Pons (tissue), 1 donor: ENCODE data around the gene SPDYE1.
"Not testable (repeated sequence)": the region's sequence is repeated elsewhere in the genome, so short reads cannot be mapped to it uniquely, and the experiment has no call there.

Source experiments
- DNase-seq: peaks from one replicate; pipeline ENCODE4 v3.0.0-alpha.2; 2016; ENCODE audit warnings: low spot score

SPDYE1 gene

DNA sequence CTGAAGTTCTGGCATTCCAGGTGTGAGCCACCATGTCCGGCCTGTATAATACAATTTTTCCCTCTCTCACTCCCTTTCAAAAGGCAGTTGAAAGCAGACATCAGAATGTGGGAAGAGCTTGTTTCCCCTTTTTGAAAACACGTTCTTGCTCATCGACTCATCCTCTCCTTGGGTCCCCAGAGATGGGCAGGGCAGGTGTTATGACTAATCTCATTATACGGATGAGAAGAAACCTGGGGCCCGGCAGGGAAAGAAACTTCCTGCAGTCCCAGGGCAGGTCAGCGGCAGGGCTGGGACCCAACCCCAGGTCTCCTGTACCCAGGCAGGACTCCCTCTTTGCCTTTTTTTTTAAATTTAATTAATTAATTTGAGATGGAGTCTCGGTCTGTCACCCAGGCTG lies 4.8 kb upstream of the SPDYE1 start:
- not testable (repeated sequence) for DNase-seq

DNA sequence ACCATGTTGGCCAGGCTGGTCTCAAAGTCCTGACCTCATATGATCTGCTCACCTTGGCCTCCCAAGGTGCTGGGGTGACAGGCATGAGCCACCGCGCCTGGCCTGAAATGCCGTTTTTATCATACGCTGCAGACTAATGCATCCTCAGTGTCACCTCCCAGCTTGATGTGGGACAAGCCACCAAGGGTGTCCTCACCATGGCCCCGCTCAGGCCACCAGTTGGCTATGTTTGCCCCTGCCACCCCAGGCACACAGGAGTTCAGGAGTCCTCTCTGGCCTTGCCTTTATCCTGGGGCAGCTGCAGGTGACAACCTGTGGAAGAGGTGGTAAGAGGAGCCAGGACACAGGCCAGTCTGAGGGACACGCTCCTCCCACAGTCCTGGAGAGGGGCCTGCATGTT lies 3.0 kb upstream of the SPDYE1 start:
- not testable (repeated sequence) for DNase-seq

DNA sequence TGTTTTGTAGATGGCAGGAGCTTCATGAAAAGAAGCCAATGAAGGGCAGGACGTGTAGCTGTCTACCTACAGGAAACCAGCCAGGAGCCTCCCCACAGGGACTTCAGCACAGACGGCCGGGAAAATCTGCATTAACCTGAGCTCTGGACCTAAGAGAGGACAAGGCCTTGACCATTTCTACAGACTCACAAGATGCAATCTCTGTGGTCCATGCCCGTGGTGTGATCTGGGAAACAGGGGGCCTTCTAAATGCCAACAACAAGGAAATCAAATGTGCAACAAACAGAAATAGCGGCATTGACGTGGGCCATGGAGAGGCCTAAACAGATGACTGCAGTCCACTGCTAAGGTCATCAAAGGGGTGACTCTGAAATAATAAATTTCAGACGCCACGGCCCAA lies 14.4 kb downstream of the SPDYE1 start:
- not testable (repeated sequence) for DNase-seq

DNA sequence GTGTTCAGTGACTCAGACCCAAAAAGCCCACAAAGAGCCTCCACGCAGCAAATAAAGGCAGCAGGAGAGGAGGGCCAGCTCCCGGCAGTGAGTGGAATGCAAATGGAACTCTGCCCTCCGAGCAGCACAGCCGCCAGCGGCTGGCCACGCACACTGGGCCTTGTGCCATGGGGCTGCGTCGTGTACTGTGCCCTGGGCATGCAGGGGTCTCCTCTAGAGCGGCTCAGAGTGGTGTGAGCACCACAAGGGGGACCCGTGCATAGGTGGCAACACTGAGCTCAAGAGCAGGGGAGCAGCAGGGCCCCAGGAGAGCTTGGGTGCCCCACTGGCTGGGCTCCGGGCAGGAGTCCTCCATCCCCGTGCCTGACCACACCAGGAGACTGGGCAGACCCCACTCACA lies 17.4 kb downstream of the SPDYE1 start:
- DNase-seq, result not testable (repeated sequence)

DNA sequence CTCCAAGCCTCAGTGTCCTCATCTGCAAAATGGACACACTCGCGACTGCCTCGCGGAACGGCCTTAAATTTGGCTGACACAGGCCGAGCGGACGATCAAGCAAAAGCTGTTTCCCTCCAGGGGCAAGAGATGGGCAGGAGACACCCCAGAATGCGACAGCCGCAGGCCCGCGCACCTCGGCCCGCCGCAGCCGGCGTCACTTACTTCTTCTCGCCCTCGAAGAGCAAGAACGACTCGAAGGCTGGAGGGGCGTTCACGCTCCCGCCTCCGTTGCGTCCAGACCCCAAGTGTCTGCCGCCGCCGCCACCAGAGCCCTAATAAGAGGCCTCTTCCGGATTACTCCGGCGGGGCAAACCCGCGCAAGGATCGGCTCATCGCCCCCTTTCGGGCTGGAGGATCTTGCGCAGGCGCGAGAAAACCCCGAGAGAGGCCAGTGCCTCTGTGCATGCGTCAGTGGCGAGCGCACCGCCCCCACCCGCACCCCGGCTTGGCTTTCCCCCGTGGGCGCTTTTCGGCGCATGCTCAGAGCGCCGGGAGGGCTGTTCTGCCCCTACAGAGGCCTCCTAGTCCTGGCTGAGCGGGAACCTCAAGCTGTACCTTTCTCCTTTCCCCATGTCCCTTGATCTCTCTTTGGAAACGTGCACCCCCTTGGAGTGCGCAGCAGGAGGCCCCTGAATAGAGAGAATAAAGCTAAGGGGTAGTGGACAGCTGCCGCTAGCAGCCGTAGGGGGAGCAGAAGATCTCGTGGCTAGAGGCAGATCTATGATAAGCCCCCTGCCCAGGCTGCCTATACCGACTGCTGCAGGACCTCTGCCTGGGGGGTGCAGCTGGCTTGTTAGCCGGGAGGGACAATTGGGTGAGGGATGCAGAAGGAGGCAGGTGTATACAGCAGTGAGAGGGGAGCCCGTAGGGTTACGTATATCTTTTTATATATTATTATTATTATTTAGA lies 21.4 kb downstream of the SPDYE1 start:
- peak; percentile 94 for DNase-seq

DNA sequence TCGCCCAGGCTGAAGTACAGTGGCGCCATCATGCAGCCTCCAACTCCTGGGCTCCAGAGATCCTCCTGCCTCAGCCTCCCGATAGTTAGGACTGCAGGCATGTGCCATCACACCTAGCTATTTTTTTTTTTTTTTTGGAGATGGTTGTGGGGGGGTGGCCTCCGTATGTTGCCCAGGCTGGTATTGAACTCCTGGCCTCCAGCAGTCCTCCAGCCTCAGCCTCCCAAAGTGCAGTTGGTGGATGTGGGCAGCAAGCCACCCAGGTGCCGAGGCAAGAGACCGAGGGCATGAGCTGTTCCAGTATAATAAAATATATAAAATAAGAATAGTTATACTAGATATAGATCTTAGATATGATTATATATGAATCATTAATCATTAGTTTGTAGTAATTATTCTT lies 22.1 kb downstream of the SPDYE1 start:
- DNase-seq, result not testable (repeated sequence)

DNA sequence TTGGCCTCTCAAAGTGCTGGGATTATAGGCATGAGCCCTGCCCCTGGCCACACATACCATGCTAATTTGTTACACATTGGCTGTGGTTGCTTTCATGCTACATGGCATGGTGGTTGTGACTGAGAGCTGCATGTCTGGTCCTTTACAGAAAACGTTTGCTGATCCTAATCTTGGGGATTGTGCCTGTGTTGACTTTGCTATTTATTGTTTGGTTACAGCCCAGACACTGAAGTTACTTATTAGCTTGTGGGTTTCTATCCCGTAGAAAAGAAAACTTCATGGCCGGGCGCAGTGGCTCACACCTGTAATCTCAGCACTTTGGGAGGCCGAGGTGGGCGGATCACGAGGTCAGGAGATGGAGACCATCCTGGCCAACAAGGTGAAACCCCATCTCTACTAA lies 24.4 kb downstream of the SPDYE1 start:
- DNase-seq, result not testable (repeated sequence)

DNA sequence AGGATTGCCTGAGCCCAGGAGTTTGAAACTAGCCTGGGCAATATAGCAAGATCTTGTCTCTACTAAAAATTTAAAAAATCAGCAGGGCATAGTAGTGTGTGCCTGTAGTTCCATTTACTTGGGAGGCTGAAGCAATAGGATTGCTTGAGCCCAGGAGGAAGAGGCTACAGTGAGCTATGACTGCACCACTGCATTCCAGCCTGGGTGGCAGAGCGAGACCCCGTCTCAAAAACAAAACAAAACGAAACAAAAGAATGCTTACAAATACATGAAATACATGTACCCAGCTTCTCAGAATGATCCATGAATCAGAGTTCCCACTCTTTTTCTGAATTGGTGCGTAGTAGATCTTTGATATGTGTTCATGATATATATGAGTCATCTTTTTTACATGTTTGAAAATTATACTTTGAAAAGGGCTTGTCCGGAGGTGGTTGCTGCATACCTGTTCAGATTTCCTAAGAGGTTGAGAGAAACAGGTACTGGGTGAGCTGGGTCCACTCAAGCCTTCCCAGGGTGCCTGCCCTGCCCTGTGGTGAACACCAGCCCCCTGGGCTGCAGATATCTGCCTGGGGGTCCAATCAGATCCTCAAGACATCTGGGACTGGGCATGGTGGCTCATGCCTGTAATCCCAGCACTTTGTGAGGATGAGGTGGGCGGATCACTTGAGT lies 25.2 kb downstream of the SPDYE1 start:
- not testable (repeated sequence) for DNase-seq

DNA sequence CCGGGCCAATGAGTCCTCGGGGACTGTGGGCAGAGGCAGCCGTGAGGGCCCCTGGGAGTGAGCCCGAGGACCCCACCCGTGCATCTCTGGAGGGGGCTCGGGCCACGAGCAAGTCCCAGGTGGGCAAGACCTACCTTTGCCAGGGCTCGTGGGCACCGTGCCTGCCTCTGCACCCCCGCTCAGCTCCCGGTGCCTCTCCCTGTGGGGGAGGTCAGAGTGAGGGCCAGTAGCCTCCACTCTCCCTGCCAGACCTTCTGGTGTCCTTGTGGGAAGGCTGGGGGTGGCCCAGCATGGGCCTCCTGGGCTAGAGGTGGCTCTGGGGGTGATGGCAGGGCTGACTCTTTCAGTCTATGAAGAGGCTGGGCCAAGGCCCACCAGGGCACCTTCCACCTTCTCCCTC lies 31.7 kb downstream of the SPDYE1 start:
- not testable (repeated sequence) for DNase-seq

DNA sequence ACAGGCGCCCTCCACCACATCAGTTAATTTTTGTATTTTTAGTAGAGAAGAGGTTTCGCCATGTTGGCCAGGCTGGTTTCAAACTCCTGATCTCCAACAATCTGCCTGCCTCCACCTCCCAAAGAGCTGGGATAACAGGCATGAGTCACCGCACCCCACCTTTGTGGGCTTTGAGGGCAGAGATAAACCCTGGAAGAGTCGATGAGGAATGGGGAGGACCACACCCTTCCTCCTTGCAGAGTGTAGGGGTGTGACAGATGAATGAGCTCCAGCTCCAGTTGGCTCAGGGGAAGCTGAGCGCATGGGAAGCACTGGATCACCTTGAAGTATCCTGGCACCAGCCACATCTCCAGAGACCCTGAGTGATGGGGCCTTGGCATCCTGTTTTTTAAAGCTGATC lies 32.3 kb downstream of the SPDYE1 start:
- DNase-seq, result not testable (repeated sequence)

DNA sequence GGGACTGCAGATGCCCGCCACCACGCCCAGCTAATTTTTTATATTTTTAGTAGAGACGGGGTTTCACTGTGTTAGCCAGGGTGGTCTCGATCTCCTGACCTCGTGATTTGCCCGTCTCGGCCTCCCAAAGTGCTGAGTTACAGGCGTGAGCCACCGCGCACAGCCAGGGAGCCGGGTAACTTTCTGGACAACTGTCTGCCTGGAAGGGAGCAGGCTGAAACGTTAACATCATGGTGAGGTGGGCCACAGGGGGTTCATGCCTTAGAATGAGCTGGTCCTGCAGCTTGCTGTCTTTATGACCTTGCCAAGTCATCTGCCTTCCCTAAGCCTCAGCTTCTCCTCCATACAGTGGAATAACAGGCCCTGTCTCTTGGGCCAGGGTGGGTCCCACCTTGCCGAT lies 33.6 kb downstream of the SPDYE1 start:
- not testable (repeated sequence) for DNase-seq

DNA sequence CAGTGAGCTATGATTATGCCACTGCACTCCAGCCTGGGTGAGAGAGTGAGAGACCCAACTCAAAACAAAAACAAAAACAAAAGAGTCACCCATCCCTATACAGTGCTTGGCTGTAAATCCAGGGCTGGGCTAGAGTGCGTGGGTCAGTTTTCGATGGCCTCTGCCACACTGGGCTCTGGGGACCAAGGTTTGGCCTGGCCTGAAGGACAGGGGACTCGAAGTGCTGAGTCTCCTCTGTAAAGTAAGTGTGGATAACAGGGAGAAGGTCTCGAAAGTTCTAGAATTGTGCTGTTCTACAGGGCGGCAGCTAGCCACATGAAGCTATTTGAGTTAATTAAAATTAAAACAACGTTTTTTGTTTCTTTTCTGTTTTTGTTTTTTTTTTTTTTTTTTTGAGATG lies 34.3 kb downstream of the SPDYE1 start:
- DNase-seq, result not testable (repeated sequence)

DNA sequence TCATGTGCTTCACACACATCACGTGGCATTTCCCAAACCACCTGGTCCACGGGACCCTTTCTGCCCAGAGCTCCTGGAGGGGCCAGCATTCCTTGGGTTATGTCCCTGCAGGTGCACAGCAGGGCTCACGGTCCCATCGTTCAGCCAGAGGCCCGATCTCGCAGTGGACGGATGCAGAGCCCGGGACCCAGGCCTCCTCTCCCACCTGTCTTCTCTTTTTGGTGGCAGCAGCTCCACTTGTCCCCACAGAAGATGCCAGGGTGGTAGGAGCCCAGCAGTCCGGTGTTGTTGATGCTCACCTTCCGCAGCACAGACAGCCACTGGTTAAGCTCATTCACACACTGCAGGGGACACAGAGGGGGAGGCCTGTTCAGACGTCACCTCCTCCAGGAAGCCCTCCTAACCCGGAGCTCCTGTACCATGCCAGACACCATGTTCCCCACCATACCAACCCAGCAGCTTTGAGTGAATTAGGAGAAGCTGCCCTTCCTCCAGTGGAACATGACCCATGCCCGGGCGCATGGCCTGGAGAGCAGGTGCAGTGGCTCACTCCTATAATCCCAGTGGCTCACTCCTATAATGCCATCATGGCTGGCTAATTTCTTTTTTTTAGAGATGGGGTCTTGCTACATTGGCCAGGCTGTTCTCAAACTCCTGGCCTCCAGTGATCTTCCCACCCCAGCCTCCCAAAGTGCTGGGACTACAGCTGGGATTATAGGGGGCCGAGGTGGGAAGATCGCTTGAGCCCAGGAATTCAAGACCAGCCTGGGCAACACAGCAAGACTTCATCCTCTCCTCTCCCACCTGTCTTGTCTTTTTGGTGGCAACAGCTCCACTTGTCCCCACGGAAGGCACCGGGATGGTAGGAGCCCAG lies 36.5 kb downstream of the SPDYE1 start:
- not testable (repeated sequence) for DNase-seq

DNA sequence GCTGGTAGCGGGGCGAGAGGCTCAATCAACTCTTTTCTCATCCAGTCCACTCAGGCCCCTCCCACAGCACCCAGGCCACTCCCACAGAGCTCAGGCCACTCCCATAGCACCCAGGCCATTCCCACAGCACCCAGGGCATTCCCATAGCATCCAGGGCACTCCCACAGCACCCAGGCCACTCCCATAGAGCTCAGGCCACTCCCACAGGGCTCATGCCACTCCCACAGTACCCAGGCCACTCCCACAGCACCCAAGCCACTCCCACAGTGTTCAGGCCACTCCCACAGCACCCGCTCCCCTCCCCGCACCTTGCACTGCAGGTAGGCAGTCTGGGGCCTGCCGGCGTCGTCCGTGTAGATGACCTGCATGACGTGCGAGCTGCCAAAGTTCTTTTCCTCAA lies 38.7 kb downstream of the SPDYE1 start:
- not testable (repeated sequence) for DNase-seq

DNA sequence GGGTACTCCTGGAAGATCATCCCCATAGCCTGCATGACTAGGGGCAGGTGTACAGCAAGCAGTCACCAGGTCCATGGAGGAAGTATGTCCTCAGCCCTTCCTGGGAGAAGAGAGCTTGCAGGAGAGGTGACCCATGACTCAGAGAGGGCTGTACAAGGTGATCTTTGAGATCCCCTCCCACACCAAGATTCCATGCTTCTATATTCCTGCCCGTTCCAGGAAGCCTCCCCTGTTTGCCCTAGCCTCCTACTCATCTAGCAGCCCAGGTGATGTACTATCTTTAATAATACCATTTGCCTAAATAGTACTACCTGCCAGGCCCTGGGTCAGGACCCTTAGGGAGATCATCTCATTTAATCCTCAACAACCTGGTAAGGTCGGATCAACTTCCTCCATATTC lies 40.3 kb downstream of the SPDYE1 start:
- DNase-seq, result not testable (repeated sequence)

DNA sequence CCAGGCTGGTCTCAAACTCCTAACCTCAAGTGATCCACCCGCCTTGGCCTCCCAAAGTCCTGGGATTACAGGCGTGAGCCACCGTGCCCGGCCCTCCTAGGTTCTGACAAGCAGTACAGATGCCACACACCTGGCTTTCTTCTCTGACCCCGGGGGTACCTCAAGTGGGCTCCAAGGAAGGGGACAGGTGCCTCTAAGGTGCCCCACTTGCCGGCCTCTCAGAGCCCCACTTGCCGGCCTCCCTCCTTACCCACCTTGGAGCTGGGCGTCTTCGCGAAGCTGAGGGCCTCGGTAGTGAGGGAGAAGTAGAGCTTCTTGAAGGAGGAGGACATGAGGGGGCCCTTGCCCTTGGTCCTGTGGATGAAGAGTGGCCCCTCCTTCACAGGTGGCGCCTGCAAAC lies 40.9 kb downstream of the SPDYE1 start:
- DNase-seq, result not testable (repeated sequence)

DNA sequence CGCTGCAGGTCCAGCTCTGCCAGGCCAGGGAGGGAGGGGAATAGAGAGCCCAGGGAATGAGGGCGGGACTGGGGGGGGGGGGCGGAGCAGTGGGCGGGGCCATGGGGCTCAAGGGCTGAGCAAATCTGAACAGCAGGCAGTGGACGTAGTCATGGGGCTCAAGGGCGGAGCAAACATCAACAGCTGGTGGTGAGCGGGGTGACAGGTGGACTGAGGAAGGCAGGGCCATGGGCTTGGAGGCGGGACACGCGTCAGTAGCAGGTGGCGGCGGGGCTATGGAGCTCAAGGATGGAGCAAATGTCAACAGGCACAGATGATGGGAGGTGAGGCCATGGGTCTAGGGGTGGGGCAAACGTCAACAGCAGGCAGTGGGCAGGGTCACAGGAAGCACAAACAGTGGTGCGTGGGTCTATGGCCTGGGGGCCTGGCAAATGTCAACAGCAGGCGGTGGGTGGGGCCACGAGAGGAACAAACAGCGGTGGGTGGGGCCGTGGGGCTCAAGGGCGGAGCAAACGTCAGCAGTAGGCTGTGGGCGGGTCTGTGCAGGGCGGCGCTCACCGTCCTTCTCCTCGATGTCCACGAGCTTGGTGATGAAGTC lies 41.4 kb downstream of the SPDYE1 start:
- peak; percentile 89 for DNase-seq

DNA sequence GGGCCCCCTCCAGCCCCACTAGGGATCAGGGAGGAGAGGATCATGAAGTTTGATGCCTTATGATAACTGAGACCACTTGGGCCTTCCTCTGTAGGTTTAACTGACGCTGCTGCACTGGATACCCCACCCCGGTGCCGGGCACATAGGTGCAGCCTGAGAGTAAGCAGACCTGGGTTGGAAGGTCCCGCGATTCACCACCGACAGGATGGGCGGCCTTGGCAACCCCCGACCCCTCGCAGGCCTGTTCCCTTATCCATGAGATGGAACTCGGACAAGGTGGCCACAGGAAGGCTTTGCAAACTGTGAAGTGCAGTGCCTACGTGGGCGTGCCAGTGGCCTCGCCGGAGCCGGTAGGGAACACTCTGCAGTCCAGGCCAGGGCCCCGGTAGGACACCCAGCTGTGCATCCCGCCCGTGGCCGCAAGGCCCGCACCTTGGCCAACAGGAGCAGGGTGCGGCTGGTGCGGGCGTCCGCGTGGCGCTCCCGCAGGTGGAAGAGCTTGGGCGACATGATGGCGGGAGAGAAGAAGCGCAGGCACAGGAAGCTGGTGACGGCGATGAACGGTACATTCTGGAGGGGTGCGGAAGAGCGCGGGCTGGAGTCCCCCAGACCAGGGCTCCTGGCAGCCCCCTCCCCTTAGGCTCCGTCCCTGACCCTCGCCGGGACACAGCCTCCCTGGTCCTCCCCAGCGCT lies 42.2 kb downstream of the SPDYE1 start:
- not testable (repeated sequence) for DNase-seq

DNA sequence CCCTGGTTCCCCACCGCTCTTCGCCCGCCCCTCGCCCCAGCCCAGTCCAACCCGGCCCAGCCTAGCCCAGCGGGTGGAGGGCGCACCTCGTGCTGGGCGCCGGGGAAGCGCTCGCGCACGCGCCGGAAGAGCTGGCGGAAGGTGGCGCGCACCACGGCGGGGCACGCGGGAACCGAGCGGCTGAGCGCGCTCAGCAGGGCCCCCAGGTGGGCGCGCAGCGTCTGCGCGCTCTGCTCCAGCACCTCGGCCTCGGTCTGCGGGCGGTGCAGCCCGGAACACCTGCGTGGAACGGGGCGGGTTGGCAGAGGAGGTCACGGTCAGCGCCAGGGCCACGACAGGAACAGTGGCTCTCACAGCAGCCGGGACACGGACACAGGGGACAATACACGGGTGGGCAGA lies 42.8 kb downstream of the SPDYE1 start:
- DNase-seq, result not testable (repeated sequence)

DNA sequence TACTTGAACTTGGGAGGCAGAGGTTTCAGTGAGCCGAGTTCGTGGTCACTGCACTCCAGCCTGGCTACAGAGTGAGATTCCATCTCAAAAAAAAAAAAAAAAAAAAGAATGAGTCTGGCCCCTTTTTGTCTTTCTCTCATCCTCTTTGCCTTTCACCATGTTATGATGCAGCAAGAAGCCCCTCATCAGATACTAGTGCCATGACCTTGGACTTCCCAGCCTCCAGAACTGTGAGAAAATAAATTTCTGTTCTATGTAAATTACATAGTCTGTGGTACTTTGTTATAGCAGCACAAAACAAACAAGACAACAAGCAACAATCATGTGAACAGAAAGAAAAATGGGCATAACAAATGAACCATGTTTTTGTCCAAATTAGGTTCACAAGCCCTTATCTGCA lies 44.5 kb downstream of the SPDYE1 start:
- DNase-seq, result no peak

DNA sequence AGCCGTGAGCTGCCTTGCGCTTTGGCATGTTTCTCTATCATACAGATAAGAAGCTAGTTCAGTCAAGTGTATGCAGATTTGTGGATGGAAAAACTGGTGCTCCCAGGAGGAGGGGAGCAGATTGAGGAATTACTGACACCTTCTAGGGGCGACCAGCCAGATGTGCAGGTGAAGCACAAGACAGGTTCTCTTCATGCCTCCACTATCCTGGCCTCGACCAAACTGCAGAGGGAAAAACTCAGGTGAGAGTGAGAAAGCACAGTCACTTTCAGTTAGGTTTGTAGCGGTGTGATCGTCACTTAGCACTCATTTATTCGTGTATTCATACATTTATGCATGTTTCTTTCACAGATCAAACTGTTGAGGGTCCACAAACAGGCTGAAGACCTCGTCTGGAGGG lies 46.2 kb downstream of the SPDYE1 start:
- DNase-seq, result no peak
